H9 (cell line): ENCODE results near the gene TMED8. TPM values are rescaled to one million over a fixed set of nuclear protein-coding genes. Genes with fewer than 3 reads are reported as not detected.
"Not testable (repeated sequence)": the region's sequence is repeated elsewhere in the genome, so short reads cannot be mapped to it uniquely, and the experiment has no call there.

Source experiments
- DNase-seq: peaks from one replicate; pipeline ENCODE4 v3.0.0-alpha.2; 2017
- H2AFZ ChIP-seq: one replicate; pipeline ENCODE4 v1.6.1; 2013; ENCODE audit warnings: mild to moderate bottlenecking, low read length, control low read depth, moderate library complexity
- H2AK5ac ChIP-seq: 2 replicates; pipeline ENCODE4 v1.6.1; 2013; ENCODE audit warnings: low read length, control low read depth, mixed read lengths; ENCODE audit not compliant: insufficient read length
- H2BK120ac ChIP-seq: one replicate; pipeline ENCODE4 v1.6.1; 2013; ENCODE audit warnings: low read depth, mild to moderate bottlenecking, low read length, control low read depth, inconsistent platforms; ENCODE audit not compliant: poor library complexity, severe bottlenecking
- H2BK12ac ChIP-seq: 2 replicates; pipeline ENCODE4 v1.6.1; 2013; ENCODE audit warnings: low read length, control low read depth, mixed read lengths, low read depth; ENCODE audit not compliant: insufficient read length
- H2BK15ac ChIP-seq: 2 replicates; pipeline ENCODE4 v1.6.1; 2013; ENCODE audit warnings: low read depth, low read length, control low read depth
- H2BK20ac ChIP-seq: one replicate; pipeline ENCODE4 v1.6.1; 2013; ENCODE audit warnings: low read depth, mild to moderate bottlenecking, low read length, control low read depth, inconsistent platforms; ENCODE audit not compliant: poor library complexity, severe bottlenecking
- H2BK5ac ChIP-seq: 2 replicates; pipeline ENCODE4 v1.6.1; 2013; ENCODE audit warnings: low read length, control low read depth, mixed read lengths; ENCODE audit not compliant: insufficient read length
- H3K14ac ChIP-seq: 2 replicates; pipeline ENCODE4 v1.6.1; 2013; ENCODE audit warnings: low read length, control low read depth; ENCODE audit not compliant: insufficient read depth
- H3K18ac ChIP-seq: 2 replicates; pipeline ENCODE4 v1.6.1; 2013; ENCODE audit warnings: low read depth, mild to moderate bottlenecking, mixed read lengths, low read length, control low read depth; ENCODE audit not compliant: insufficient read length
- H3K23ac ChIP-seq: 2 replicates; pipeline ENCODE4 v1.6.1; 2013; ENCODE audit warnings: low read length, control low read depth, mixed read lengths, low read depth; ENCODE audit not compliant: insufficient read length
- H3K23me2 ChIP-seq: 2 replicates; pipeline ENCODE4 v1.6.1; 2013; ENCODE audit warnings: low read depth, mild to moderate bottlenecking, mixed read lengths, low read length, control low read depth; ENCODE audit not compliant: insufficient read length, poor library complexity, severe bottlenecking
- H3K27ac ChIP-seq: 2 replicates; pipeline ENCODE4 v1.5.1; 2013; ENCODE audit warnings: low read length, control low read depth, mixed read lengths, low read depth; ENCODE audit not compliant: insufficient read length
- H3K27me3 ChIP-seq: 2 replicates; pipeline ENCODE4 v1.6.1; 2013; ENCODE audit warnings: low read length, control low read depth, inconsistent platforms; ENCODE audit not compliant: insufficient read depth
- H3K4ac ChIP-seq: 2 replicates; pipeline ENCODE4 v1.6.1; 2013; ENCODE audit warnings: low read depth, mild to moderate bottlenecking, control low read depth, inconsistent platforms, low read length, moderate library complexity
- H3K4me1 ChIP-seq: 2 replicates; pipeline ENCODE4 v1.6.1; 2013; ENCODE audit warnings: low read length, control low read depth, inconsistent platforms; ENCODE audit not compliant: insufficient read depth
- H3K4me2 ChIP-seq: 2 replicates; pipeline ENCODE4 v1.6.1; 2013; ENCODE audit warnings: low read length, control low read depth, mixed read lengths; ENCODE audit not compliant: insufficient read length, insufficient read depth
- H3K56ac ChIP-seq: 2 replicates; pipeline ENCODE4 v1.6.1; 2013; ENCODE audit warnings: low read depth, mild to moderate bottlenecking, mixed read lengths, low read length, control low read depth; ENCODE audit not compliant: insufficient read length
- H3K79me1 ChIP-seq: 2 replicates; pipeline ENCODE4 v1.6.1; 2013; ENCODE audit warnings: low read depth, mild to moderate bottlenecking, moderate library complexity, low read length, control low read depth, inconsistent platforms; ENCODE audit not compliant: insufficient read depth, poor library complexity, severe bottlenecking
- H3K79me2 ChIP-seq: 2 replicates; pipeline ENCODE4 v1.6.1; 2013; ENCODE audit warnings: low read length, control low read depth, inconsistent platforms; ENCODE audit not compliant: insufficient read depth
- H3K9ac ChIP-seq: 2 replicates; pipeline ENCODE4 v1.6.1; 2013; ENCODE audit warnings: low read length, control low read depth, mixed read lengths; ENCODE audit not compliant: insufficient read length; ENCODE audit errors: extremely low read depth
- H3K9me3 ChIP-seq: one replicate; pipeline ENCODE4 v1.6.1; 2013; ENCODE audit warnings: low read depth, low read length, inconsistent platforms; ENCODE audit not compliant: control insufficient read depth
- H3T11ph ChIP-seq: one replicate; pipeline ENCODE4 v1.6.1; 2013; ENCODE audit warnings: mild to moderate bottlenecking, low read length, control low read depth, inconsistent platforms
- H4K20me1 ChIP-seq: one replicate; pipeline ENCODE4 v1.6.1; 2013; ENCODE audit not compliant: control insufficient read depth, insufficient read length, insufficient read depth
- H4K5ac ChIP-seq: 2 replicates; pipeline ENCODE4 v1.6.1; 2013; ENCODE audit warnings: low read depth, mild to moderate bottlenecking, mixed read lengths, low read length, control low read depth; ENCODE audit not compliant: insufficient read length
- H4K8ac ChIP-seq: replicated peaks from 2 replicates; pipeline ENCODE4 v1.6.1; 2013; ENCODE audit warnings: low read length, control low read depth, mixed read lengths, low read depth; ENCODE audit not compliant: insufficient read length
- H4K91ac ChIP-seq: 2 replicates; pipeline ENCODE4 v1.6.1; 2013; ENCODE audit warnings: low read depth, mild to moderate bottlenecking, moderate library complexity, mixed read lengths, low read length, control low read depth; ENCODE audit not compliant: insufficient read length
- H3K27ac Mint-ChIP-seq, 3 experiments: 2 replicates in 2 of 3; 3 replicates in 1 of 3; pipeline ENCODE4 v1.8.0; 2020 to 2021; ENCODE audit warnings: mixed read lengths in 3 of 3, mild to moderate bottlenecking in 1 of 3, moderate library complexity in 1 of 3
- H3K27me3 Mint-ChIP-seq: 2 replicates; pipeline ENCODE4 v1.8.0; 2021; ENCODE audit warnings: low read depth, mild to moderate bottlenecking, moderate library complexity, mixed read lengths
- H3K36me3 Mint-ChIP-seq, 3 experiments: 2 replicates in 2 of 3; 3 replicates in 1 of 3; pipeline ENCODE4 v1.8.0; 2020 to 2021; ENCODE audit warnings: low read depth in 3 of 3, mixed read lengths in 3 of 3; ENCODE audit not compliant: insufficient read depth in 1 of 3
- H3K4me1 Mint-ChIP-seq, 2 experiments: 2 replicates each; pipeline ENCODE4 v1.8.0; 2020; ENCODE audit warnings: mixed read lengths in 2 of 2
- H3K4me3 Mint-ChIP-seq, 2 experiments: 2 replicates in 1 of 2; 3 replicates in 1 of 2; pipeline ENCODE4 v1.8.0; 2020 to 2021; ENCODE audit warnings: mild to moderate bottlenecking in 2 of 2, mixed read lengths in 2 of 2, moderate library complexity in 1 of 2
- H3K9me3 Mint-ChIP-seq, 2 experiments: 2 replicates in 1 of 2; 3 replicates in 1 of 2; pipeline ENCODE4 v1.8.0; 2020; ENCODE audit warnings: mild to moderate bottlenecking in 2 of 2, mixed read lengths in 2 of 2, moderate library complexity in 1 of 2
- CTCF ChIP-seq: fragments of 200-600 bp; sonication (generic); conservative IDR thresholded peaks from 3 replicates; pipeline ENCODE4 v1.8.0; 2021; ENCODE audit warnings: antibody characterized with exemption, mild to moderate bottlenecking
- WGBS: extraction: QIAGEN DNeasy Blood & Tissue Kit; methylation state at CpG from one replicate; pipeline ENCODE4 v1.1.7; 2013; ENCODE audit warnings: missing lambda C conversion rate, low lambda C conversion rate, mixed read lengths; ENCODE audit not compliant: insufficient read length; ENCODE audit errors: extremely low coverage; 5-methylcytosine and 5-hydroxymethylcytosine counted together
- total RNA-seq: library from RNA; stranded (reverse); gene quantifications from 2 replicates; pipeline ENCODE4 v1.2.1, GENCODE V29; 2021

Gene TMED8
- total RNA-seq, 1 experiment from 2014 or later = 9.5 TPM

- no peak overlapping the region for H3K27ac ChIP-seq
- H3K4me2 ChIP-seq = peak overlapping the region; percentile 38
- no peak overlapping the region for H2BK20ac ChIP-seq
- no peak overlapping the region for H2BK15ac ChIP-seq
- H3K4me1 ChIP-seq = peaks cover 7% of the 10 kb centered on the region; the same call in 1 of the 2 replicates
- H3K9me3 Mint-ChIP-seq = no peaks in the 10 kb centered on the region
- H4K5ac ChIP-seq = no peak overlapping the region
- TF ChIP-seq CTCF = no peak
- no peaks in the 10 kb centered on the region for H4K20me1 ChIP-seq
- H4K8ac ChIP-seq = no peak overlapping the region
- no peaks in the 10 kb centered on the region for H3K9me3 ChIP-seq
- no peak overlapping the region for H2BK120ac ChIP-seq
- H3K36me3 Mint-ChIP-seq = no peaks in the 10 kb centered on the region
- H2BK12ac ChIP-seq = no peak overlapping the region
- no peak for DNase-seq
- peak overlapping the region; percentile 85 to 99 for H3K4me3 Mint-ChIP-seq
- peak overlapping the region in 1 of 3 experiments; percentile 43; a peak in 1 of 7 replicates for H3K27ac Mint-ChIP-seq
- H3T11ph ChIP-seq = no peak overlapping the region
- no peaks in the 10 kb centered on the region for H3K79me1 ChIP-seq
- no peaks in the 10 kb centered on the region for H3K27me3 ChIP-seq
- H3K23ac ChIP-seq = no peak overlapping the region
- peaks cover 48 to 58% of the 10 kb centered on the region in 2 experiments for H3K4me1 Mint-ChIP-seq
- H2AK5ac ChIP-seq = no peak overlapping the region
- no peak overlapping the region for H3K56ac ChIP-seq
- no peak overlapping the region for H2AFZ ChIP-seq
- H4K91ac ChIP-seq = no peak overlapping the region
- H3K9ac ChIP-seq = peak overlapping the region; percentile 18
- WGBS = no CpG with 5 or more reads among the region's 5 CpGs
- H3K4ac ChIP-seq = no peak overlapping the region
- H3K14ac ChIP-seq = no peak overlapping the region
- no peaks in the 10 kb centered on the region for H3K27me3 Mint-ChIP-seq
- H3K18ac ChIP-seq = no peak overlapping the region
- H3K79me2 ChIP-seq = peaks cover 3% of the 10 kb centered on the region; the same call in 1 of the 2 replicates
- no peak overlapping the region for H2BK5ac ChIP-seq
- H3K23me2 ChIP-seq = peaks cover 2% of the 10 kb centered on the region
Observed at GRCh38 chr14:77319422-77319821, 57.5 kb downstream of the TMED8 start.

GRCh38 chr14:77318756-77319155, 58.1 kb downstream of the TMED8 start:
- H2BK20ac ChIP-seq, H2AK5ac ChIP-seq, H3K23ac ChIP-seq, H3K27ac Mint-ChIP-seq, H3K27ac ChIP-seq, H3K56ac ChIP-seq, H4K5ac ChIP-seq, H4K91ac ChIP-seq, H4K8ac ChIP-seq, H3K9me3 ChIP-seq, H3K18ac ChIP-seq, H2BK15ac ChIP-seq, H3K27me3 ChIP-seq, H4K20me1 ChIP-seq, H2BK5ac ChIP-seq, H3K79me1 ChIP-seq, DNase-seq, H3K4ac ChIP-seq, H3T11ph ChIP-seq, H3K36me3 Mint-ChIP-seq, H3K9me3 Mint-ChIP-seq, H2AFZ ChIP-seq, H3K23me2 ChIP-seq, H3K27me3 Mint-ChIP-seq, H3K79me2 ChIP-seq, H3K4me2 ChIP-seq, H2BK12ac ChIP-seq, H3K14ac ChIP-seq, H3K9ac ChIP-seq, H2BK120ac ChIP-seq: not testable (repeated sequence)
- WGBS = no CpG with 5 or more reads among the region's 11 CpGs
- H3K4me1 ChIP-seq = peaks cover 11% of the 10 kb centered on the region; the same call in 1 of the 2 replicates
- Mint-ChIP-seq H3K4me3 (0 out of 5 replicates have a peak overlapping the region, but pooled peaks of 1 of the 2 experiments have one; percentile 2), H3K4me1 (peaks cover 53 to 58% of the 10 kb centered on the region in 2 experiments)
